Ascending aorta (tissue), 2 donors: ENCODE data around the gene EQTN. TPM values are rescaled to one million over a fixed set of nuclear protein-coding genes. Genes with fewer than 3 reads are reported as not detected.
A peak's percentile ranks its signal among the peaks of the same experiment; 100 is the strongest.

ENCODE experiments used
- DNase-seq, 2 donors: peaks; one replicate each; pipeline ENCODE4 v3.0.0-alpha.2; 2019; ENCODE audit warnings: low spot score in 2 of 2
- H3K27ac ChIP-seq, 2 donors: fragments of 200-600 bp; sonication (generic); one replicate each; pipeline ENCODE4 v1.5.1; 2016 to 2017; ENCODE audit warnings: mild to moderate bottlenecking in 1 of 2
- H3K27me3 ChIP-seq: fragments of 200-600 bp; sonication (generic); one replicate; pipeline ENCODE4 v1.5.1; 2017
- H3K36me3 ChIP-seq, 2 donors: fragments of 200-600 bp; sonication (generic); one replicate each; pipeline ENCODE4 v1.5.1; 2016
- H3K4me1 ChIP-seq, 2 donors: fragments of 200-600 bp; sonication (generic); one replicate each; pipeline ENCODE4 v1.5.1; 2016 to 2017; ENCODE audit warnings: mild to moderate bottlenecking in 1 of 2
- H3K4me3 ChIP-seq, 2 donors: fragments of 200-600 bp; sonication (generic); one replicate each; pipeline ENCODE4 v1.5.1; 2016 to 2017; ENCODE audit warnings: mild to moderate bottlenecking in 1 of 2
- H3K9me3 ChIP-seq, 2 donors: fragments of 200-600 bp; sonication (generic); one replicate each; pipeline ENCODE4 v1.5.1; 2016
- intact Hi-C: fragments of 100-400 bp; cut with DNase I; formaldehyde crosslinking; loops from one replicate; pipeline ENCODE4 v1.15.1; 2023
- total RNA-seq: library from RNA; depleted of rRNA; stranded (reverse); fragments of >200 nt; gene quantifications from one replicate; pipeline ENCODE4 v1.1.0, GENCODE V29; 2016
- TF ChIP-seq, protein P1 (sequence below), 3 experiments: fragments of 200-600 bp in 2 of 3; fragments of 450-650 bp in 1 of 3; sonication (generic) in 2 of 3; IDR thresholded peaks; one replicate each; pipeline ENCODE4 v1.5.1; 2016 to 2019; ENCODE audit warnings: antibody characterized with exemption in 3 of 3, mild to moderate bottlenecking in 1 of 3, moderate library complexity in 1 of 3

Gene EQTN
- total RNA-seq, 1 donor from 2014 or later = not detected

GRCh38 chr9:27336126-27336525 is 39.2 kb upstream of the EQTN start:
- Histone ChIP-seq H3K36me3 (no peaks in the 10 kb centered on the region), H3K27ac (peak overlapping the region; percentile 21 to 86), H3K4me3 (no peak overlapping the region), H3K9me3 (no peaks in the 10 kb centered on the region), H3K4me1 (peaks cover 13 to 48% of the 10 kb centered on the region in 2 donors), H3K27me3 (no peaks in the 10 kb centered on the region)
- intact Hi-C loops = no loop called here
- no peak for DNase-seq
- TF ChIP-seq, protein P1, sequence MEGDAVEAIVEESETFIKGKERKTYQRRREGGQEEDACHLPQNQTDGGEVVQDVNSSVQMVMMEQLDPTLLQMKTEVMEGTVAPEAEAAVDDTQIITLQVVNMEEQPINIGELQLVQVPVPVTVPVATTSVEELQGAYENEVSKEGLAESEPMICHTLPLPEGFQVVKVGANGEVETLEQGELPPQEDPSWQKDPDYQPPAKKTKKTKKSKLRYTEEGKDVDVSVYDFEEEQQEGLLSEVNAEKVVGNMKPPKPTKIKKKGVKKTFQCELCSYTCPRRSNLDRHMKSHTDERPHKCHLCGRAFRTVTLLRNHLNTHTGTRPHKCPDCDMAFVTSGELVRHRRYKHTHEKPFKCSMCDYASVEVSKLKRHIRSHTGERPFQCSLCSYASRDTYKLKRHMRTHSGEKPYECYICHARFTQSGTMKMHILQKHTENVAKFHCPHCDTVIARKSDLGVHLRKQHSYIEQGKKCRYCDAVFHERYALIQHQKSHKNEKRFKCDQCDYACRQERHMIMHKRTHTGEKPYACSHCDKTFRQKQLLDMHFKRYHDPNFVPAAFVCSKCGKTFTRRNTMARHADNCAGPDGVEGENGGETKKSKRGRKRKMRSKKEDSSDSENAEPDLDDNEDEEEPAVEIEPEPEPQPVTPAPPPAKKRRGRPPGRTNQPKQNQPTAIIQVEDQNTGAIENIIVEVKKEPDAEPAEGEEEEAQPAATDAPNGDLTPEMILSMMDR (IDR thresholded peaks at IDR 0.05) = no peak

DNA sequence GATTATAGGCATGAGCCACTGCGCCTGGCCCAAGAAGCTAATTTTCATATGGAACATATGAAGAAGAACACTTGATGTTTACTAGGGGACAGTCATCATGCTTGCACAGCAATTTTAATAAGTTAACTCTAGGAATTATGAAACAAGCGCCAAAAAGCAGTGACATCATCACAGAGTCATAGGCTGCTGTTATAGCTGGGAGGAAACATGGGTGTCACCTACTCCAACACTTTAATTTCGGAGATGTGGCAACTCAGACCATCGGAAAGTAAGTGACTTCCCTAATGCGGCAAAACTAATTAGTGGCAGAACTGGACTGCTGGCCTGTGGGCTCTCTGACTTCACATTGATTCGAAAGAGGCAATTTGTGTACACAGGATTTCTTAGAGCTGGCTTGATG is 38.1 kb upstream of the EQTN start:
- TF ChIP-seq, protein P1 (IDR thresholded peaks at IDR 0.05) = no peak
- Histone ChIP-seq H3K4me3 (no peak overlapping the region), H3K4me1 (peaks cover 8 to 39% of the 10 kb centered on the region in 2 donors), H3K27ac (no peak overlapping the region), H3K9me3 (no peaks in the 10 kb centered on the region), H3K36me3 (peaks cover 0 to 5% of the 10 kb centered on the region in 2 donors), H3K27me3 (no peaks in the 10 kb centered on the region)
- DNase-seq = no peak
- intact Hi-C loops = no loop called here

GRCh38 chr9:27333241-27334052 is 36.5 kb upstream of the EQTN start:
- intact Hi-C loops = loop anchor here (1.0 kb wide), 2 partner anchors 196 to 215 kb away; partner anchors contain the start of gene MOB3B

DNA sequence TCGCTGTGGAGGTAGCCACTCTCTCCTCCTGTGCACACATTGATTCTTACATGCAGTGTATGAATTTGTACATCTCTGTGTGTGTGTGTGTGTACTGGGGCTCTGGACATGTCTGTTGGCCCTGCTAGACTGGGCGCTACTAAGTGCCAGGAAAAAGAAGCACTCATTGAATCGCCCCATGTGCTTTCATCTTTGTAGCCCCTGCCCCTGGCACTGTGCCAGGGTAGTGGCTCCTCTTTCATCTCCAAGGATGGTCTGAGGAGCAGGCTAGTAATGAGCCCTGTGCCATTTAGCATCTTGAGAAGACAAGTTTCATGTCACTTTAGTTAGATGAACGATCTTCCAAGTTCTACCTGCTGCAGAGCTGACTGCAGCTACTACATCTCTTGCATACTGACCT is 34.4 kb upstream of the EQTN start:
- Histone ChIP-seq H3K4me1 (peaks cover 0 to 6% of the 10 kb centered on the region in 2 donors), H3K4me3 (no peak overlapping the region), H3K36me3 (peaks cover 0 to 13% of the 10 kb centered on the region in 2 donors), H3K9me3 (no peaks in the 10 kb centered on the region), H3K27ac (no peak overlapping the region), H3K27me3 (no peaks in the 10 kb centered on the region)
- intact Hi-C loops = no loop called here
- no peak for DNase-seq
- TF ChIP-seq, protein P1 (IDR thresholded peaks at IDR 0.05) = no peak

More at GRCh38 chr9:27333241-27334052, 36.5 kb upstream of the EQTN start:
- Histone ChIP-seq H3K4me3 (no peak overlapping the region), H3K36me3 (peaks cover 0 to 13% of the 10 kb centered on the region in 2 donors), H3K4me1 (peaks cover 8 to 26% of the 10 kb centered on the region in 2 donors), H3K27ac (no peak overlapping the region), H3K27me3 (no peaks in the 10 kb centered on the region), H3K9me3 (no peaks in the 10 kb centered on the region)
- TF ChIP-seq, protein P1 (IDR thresholded peaks at IDR 0.05) = peak; percentile 71 to 86 (median 80)
- DNase-seq = peak in 1 of 2 donors; percentile 85

DNA sequence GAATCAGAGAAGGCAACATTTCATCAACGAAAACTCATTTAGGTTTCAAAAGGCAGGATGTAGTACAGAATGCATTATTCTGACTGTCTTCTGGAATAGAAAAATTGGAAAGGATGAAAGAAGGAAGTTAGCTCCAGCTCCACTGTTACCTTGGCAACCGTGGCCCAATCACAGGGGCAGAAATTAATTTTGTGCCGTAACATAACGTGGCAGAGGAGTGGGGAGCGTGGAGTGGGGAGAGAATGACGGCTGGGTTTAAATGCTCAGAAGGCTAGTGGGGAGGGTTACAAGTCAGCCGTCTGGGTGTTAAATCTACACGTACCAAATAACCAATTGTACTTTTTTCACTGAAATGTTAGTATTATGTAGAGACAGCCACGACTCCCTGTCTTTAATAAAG is 32.3 kb upstream of the EQTN start:
- no peaks in the 10 kb centered on the region for H3K27me3 ChIP-seq
- H3K36me3 ChIP-seq = peaks cover 0 to 21% of the 10 kb centered on the region in 2 donors
- TF ChIP-seq, protein P1 (IDR thresholded peaks at IDR 0.05) = no peak
- no peak overlapping the region for H3K4me3 ChIP-seq
- DNase-seq = no peak
- intact Hi-C loops = no loop called here
- no peak overlapping the region for H3K27ac ChIP-seq
- no peaks in the 10 kb centered on the region for H3K9me3 ChIP-seq
- H3K4me1 ChIP-seq = peaks cover 0 to 5% of the 10 kb centered on the region in 2 donors
